ENCODE data around the gene LANCL1. TPM values are rescaled to one million over a fixed set of nuclear protein-coding genes. Genes with fewer than 3 reads are reported as not detected.

The LANCL1 gene
- total RNA-seq, 4 donors from 2014 or later: 32.1 to 39.2 (median 35.3) TPM

- no peak for TF ChIP-seq CTCF (IDR thresholded peaks at IDR 0.05; ENCODE audit: low read depth)
These were observed 39.4 kb upstream of the LANCL1 start for GRCh38 chr2:210515911-210516310.

GRCh38 chr2:210503725-210504191 lies 27.2 kb upstream of the LANCL1 start:
- TF ChIP-seq CTCF (IDR thresholded peaks at IDR 0.05; ENCODE audit: low read depth): no peak

GRCh38 chr2:210503001-210503623 lies 26.6 kb upstream of the LANCL1 start:
- TF ChIP-seq CTCF (IDR thresholded peaks at IDR 0.05; ENCODE audit: low read depth): no peak

- TF ChIP-seq CTCF (IDR thresholded peaks at IDR 0.05; ENCODE audit: low read depth): no peak
These were observed 20.0 kb upstream of the LANCL1 start for GRCh38 chr2:210496512-210496911.

- TF ChIP-seq CTCF (IDR thresholded peaks at IDR 0.05; ENCODE audit: low read depth): no peak
These were observed 17.0 kb upstream of the LANCL1 start for GRCh38 chr2:210493528-210493927.

- no peak for TF ChIP-seq CTCF (IDR thresholded peaks at IDR 0.05; ENCODE audit: low read depth)
These were observed 5.1 kb upstream of the LANCL1 start for GRCh38 chr2:210481601-210482175.

GRCh38 chr2:210480764-210481163 lies 4.2 kb upstream of the LANCL1 start:
- TF ChIP-seq CTCF (IDR thresholded peaks at IDR 0.05; ENCODE audit: low read depth): no peak
